ENCODE results near the gene AIG1.

DNA sequence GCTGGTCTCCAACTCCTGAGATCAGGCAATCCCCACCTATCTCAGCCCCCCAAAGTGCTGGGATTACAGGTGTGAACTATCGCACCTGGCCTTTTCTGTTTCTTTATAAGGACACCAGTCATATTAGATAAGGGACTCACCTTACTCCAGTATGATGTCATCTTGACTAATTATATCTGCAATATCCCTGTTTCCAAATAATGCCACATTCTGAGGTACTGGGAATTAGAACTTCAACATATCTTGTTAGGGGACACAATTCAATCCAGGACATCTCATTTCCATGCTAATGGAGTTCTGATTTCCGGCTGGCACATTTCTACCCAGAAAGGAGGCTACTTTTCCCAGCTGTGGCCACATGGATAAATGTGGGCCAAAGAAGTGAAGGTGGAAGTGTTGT is 6.4 kb upstream of the AIG1 start:
- TF ChIP-seq, protein P1, sequence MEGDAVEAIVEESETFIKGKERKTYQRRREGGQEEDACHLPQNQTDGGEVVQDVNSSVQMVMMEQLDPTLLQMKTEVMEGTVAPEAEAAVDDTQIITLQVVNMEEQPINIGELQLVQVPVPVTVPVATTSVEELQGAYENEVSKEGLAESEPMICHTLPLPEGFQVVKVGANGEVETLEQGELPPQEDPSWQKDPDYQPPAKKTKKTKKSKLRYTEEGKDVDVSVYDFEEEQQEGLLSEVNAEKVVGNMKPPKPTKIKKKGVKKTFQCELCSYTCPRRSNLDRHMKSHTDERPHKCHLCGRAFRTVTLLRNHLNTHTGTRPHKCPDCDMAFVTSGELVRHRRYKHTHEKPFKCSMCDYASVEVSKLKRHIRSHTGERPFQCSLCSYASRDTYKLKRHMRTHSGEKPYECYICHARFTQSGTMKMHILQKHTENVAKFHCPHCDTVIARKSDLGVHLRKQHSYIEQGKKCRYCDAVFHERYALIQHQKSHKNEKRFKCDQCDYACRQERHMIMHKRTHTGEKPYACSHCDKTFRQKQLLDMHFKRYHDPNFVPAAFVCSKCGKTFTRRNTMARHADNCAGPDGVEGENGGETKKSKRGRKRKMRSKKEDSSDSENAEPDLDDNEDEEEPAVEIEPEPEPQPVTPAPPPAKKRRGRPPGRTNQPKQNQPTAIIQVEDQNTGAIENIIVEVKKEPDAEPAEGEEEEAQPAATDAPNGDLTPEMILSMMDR (conservative IDR thresholded peaks at IDR 0.05 in 1 of 2, IDR thresholded peaks at IDR 0.05 in 1 of 2; ENCODE audit: low read depth in 1 of 2, low read length in 2 of 2), result no peak
- no peak for TF ChIP-seq EZH2 (IDR thresholded peaks at IDR 0.05; ENCODE audit: low read length, missing control alignments)
